Kidney (tissue), 14 donors: Measurements from ENCODE around the gene FBXO24. TPM values are rescaled to one million over a fixed set of nuclear protein-coding genes. Genes with fewer than 3 reads are reported as not detected.

Experiments
- DNase-seq, 5 donors: peaks; one replicate each; pipeline ENCODE4 v3.0.0-alpha.2; 2013 to 2020
- FAIRE-seq: peaks from 2 replicates; lab custom pipeline; 2012; peaks lifted over from hg19 to GRCh38; lab: Jason Lieb, UNC
- H3K27ac ChIP-seq, 2 donors: one replicate each; pipeline ENCODE4 v1.7.0; 2013; ENCODE audit warnings: low read depth in 2 of 2, low read length in 2 of 2, inconsistent platforms in 1 of 2
- H3K27me3 ChIP-seq: one replicate; pipeline ENCODE4 v1.7.1; 2013; ENCODE audit warnings: low read length, inconsistent platforms; ENCODE audit not compliant: control insufficient read depth, insufficient read depth
- H3K36me3 ChIP-seq, 3 donors: one replicate each; pipeline versions ENCODE4 v1.7.0 to v1.7.1; 2013; ENCODE audit warnings: low read length in 3 of 3, control low read depth in 1 of 3, inconsistent platforms in 1 of 3; ENCODE audit not compliant: insufficient read depth in 3 of 3, control insufficient read depth in 2 of 3
- H3K4me1 ChIP-seq, 3 donors: one replicate each; pipeline versions ENCODE4 v1.7.0 to v1.7.1; 2013; ENCODE audit warnings: low read length in 3 of 3, inconsistent platforms in 1 of 3, low read depth in 1 of 3; ENCODE audit not compliant: control insufficient read depth in 2 of 3, insufficient read depth in 2 of 3
- H3K4me3 ChIP-seq, 3 donors: one replicate each; pipeline versions ENCODE4 v1.7.0 to v1.8.1; 2013; ENCODE audit warnings: low read length in 3 of 3, control low read depth in 1 of 3, inconsistent platforms in 1 of 3
- H3K9ac ChIP-seq, 3 donors: one replicate each; pipeline versions ENCODE4 v1.7.0 to v1.7.1; 2013; ENCODE audit warnings: low read length in 3 of 3, control low read depth in 1 of 3, inconsistent platforms in 1 of 3
- H3K9me3 ChIP-seq, 3 donors: one replicate each; pipeline versions ENCODE4 v1.7.0 to v1.7.1; 2013; ENCODE audit warnings: low read length in 3 of 3, control low read depth in 1 of 3, inconsistent platforms in 1 of 3; ENCODE audit not compliant: control insufficient read depth in 2 of 3, insufficient read depth in 1 of 3
- CTCF ChIP-seq: IDR thresholded peaks from 3 replicates; pipeline ENCODE4 v1.5.1; 2012; ENCODE audit warnings: mild to moderate bottlenecking, moderate library complexity, borderline replicate concordance; ENCODE audit not compliant: insufficient read depth; ENCODE audit errors: extremely low read depth
- intact Hi-C: fragments of 100-400 bp; cut with DNase I; formaldehyde crosslinking; loops from one replicate; pipeline ENCODE4 v1.11.1; 2022
- polyA plus RNA-seq: library from polyadenylated mRNA; stranded (reverse); fragments of 350-450 nt; fragmentation: Illumina TruSeq; extraction: RNeasy Lipid Tissue Mini Kit (QIAGEN cat#74804); gene quantifications from one replicate; pipeline ENCODE4 v1.2.3, GENCODE V29; 2014; ENCODE audit warnings: low read depth, low replicate concordance; ENCODE audit not compliant: insufficient read depth
- total RNA-seq: library from RNA; stranded (reverse); fragmentation: NEBNext Ultra II Directional; extraction: Animal tissue kit (Norgen Biotek cat#: 25700); gene quantifications from one replicate; pipeline ENCODE4 v1.2.1, GENCODE V29; 2021
- donor health status: control.
- donor health status: control.
- donor health status: control.
- donor health status: control.
- donor health status: control.
- donor health status: DM: yes; HTN: yes; CAD: no.
- donor health status: Normal renal cell carcinoma (clear cell type).

The FBXO24 gene
- total and polyA plus RNA-seq, 2 donors from 2014 or later: 0.60 to 0.95 TPM

GRCh38 chr7:100632951-100633717 lies 47.0 kb downstream of the FBXO24 start:
- no peak overlapping the region for H3K9ac ChIP-seq
- FAIRE-seq: no peak
- TF ChIP-seq CTCF: no peak

DNA sequence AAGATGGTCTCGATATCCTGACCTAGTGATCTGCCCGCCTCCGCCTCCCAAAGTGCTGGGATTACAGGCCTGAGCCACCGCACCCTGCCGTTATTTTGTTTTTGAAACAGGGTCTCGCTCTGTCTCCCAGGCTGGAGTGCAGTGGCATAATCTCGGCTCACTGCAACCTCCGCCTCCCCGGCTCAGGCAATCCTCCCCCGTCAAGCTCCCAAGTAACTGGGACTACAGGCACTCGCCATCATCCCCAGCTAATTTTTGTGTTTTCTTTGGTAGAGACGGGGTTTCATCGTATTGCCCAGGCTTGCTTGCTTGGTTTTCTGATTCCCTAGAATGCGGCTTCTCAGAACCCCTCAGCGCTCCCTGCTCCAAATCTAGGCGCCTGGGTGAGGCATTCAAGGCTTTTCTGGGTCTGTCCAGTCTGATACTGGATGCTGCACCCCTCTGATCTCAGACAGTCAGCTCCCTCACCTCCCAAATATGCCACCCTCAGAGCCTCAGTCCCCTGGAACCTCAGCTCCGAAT lies 53.9 kb downstream of the FBXO24 start:
- no peak overlapping the region for H3K9ac ChIP-seq
- no peak for FAIRE-seq

More at GRCh38 chr7:100632951-100633717, 47.0 kb downstream of the FBXO24 start:
- Histone ChIP-seq H3K36me3 (no peaks in the 10 kb centered on the region), H3K4me3 (peak overlapping the region in 2 of 3 donors; percentile 18 to 25), H3K4me1 (peaks cover 0 to 3% (median 0%) of the 10 kb centered on the region in 3 donors), H3K27me3 (no peaks in the 10 kb centered on the region), H3K27ac (no peak overlapping the region), H3K9me3 (no peaks in the 10 kb centered on the region)
- peak in 4 of 5 donors; percentile 61 to 75 (median 70) for DNase-seq
- intact Hi-C loops: no loop called here

DNA sequence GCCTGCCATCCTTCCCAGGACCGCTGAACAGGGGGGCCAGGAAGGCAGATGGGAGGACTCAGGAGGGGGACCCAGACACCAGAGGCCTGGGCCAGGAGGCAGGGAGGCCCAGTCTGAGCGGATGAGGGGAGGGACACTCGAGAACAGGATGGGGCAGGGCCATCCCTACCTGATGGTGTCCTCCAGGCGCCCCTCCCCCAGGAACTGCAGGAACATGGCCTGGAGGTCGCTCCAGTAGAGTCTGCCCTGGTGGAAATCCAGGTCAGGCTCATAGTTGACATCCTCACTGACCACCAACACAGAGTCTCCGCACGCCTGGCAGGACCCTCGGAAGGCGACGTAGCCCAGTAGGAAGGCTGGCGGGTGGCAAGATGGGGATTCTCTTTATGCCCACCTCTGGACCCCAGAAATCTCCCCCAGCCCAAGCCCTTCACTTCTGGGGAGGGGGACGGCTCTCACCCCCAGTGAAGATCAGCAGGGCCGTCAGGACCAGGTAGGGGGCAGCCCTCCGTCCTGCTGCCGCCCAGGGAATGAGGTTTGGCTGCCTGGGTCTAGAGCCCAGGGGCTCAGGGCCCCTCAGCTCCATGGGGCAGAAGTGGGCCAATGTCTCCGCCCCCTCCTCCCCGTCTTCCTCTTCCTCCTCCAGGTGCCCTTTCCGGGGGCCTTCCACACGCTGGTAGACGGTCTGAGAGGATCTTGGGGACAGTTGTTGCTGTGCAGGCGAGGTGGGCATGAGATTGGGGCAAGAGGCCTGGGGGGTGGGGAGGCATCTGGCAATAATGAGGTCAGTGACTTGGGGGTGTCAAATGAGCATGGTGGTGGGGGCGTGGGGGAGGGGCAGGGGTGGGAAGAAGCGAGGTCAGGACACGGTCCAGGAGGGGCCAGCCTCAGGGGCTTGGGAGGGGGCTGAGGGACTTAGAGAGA lies 54.7 kb downstream of the FBXO24 start:
- intact Hi-C loops: no loop called here
- no peak for TF ChIP-seq CTCF
- no peaks in the 10 kb centered on the region for H3K27me3 ChIP-seq
- DNase-seq: no peak
- H3K9ac ChIP-seq: no peak overlapping the region
- H3K27ac ChIP-seq: no peak overlapping the region
- no peaks in the 10 kb centered on the region for H3K4me1 ChIP-seq
- no peaks in the 10 kb centered on the region for H3K36me3 ChIP-seq
- H3K9me3 ChIP-seq: no peaks in the 10 kb centered on the region
- H3K4me3 ChIP-seq: no peak overlapping the region
- no peak for FAIRE-seq

More for the DNA sequence above, 53.9 kb downstream of the FBXO24 start:
- Histone ChIP-seq H3K27me3 (no peaks in the 10 kb centered on the region), H3K4me1 (no peaks in the 10 kb centered on the region), H3K4me3 (no peak overlapping the region), H3K9me3 (no peaks in the 10 kb centered on the region), H3K36me3 (no peaks in the 10 kb centered on the region), H3K27ac (no peak overlapping the region)
- TF ChIP-seq CTCF: no peak
- no peak for DNase-seq
- intact Hi-C loops: no loop called here
